GM12873 (cell line): ENCODE measurements around the gene ABHD2.

Experiments used
- TF ChIP-seq, protein P1 (sequence below): IDR thresholded peaks from 2 replicates; pipeline ENCODE4 v1.5.1; 2012; ENCODE audit warnings: low read depth, mild to moderate bottlenecking, moderate library complexity, low read length, control low read depth; ENCODE audit not compliant: insufficient read depth; ENCODE audit errors: missing control alignments

The ABHD2 gene

DNA sequence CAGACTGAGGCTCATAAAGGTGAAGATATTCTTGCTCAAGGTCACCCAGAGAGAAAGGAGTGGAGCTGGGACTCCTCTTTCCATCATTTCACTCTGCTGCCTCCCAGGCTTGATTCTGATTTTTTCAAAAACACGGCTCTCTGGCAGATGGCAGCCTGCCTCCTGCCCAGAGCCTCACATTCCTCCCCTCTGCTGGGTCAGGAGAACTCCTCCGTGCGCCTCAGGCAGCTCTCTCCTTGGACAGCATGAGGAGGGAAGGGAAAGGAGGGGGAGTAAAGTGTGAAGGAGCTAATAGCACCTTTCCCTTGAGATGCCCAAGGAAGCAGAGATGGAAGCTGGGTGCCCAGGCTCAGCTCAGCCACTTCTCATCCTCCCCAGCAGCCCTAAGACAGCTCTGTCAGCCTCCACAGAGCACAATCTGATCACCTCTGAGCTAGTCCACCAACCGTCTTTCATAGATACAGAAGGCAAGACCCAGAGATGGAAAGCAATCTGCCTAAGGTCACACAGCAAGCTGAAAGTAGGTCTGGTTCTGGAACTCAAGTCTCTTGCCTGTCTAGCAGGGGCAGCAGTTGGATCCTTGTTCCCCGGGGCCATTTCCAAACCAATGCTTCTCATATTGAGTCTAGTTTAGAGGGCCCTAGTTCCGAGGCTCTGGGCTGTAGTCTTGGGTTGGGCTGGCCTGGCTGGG lies 129.6 kb downstream of the ABHD2 start:
- TF ChIP-seq, protein P1, sequence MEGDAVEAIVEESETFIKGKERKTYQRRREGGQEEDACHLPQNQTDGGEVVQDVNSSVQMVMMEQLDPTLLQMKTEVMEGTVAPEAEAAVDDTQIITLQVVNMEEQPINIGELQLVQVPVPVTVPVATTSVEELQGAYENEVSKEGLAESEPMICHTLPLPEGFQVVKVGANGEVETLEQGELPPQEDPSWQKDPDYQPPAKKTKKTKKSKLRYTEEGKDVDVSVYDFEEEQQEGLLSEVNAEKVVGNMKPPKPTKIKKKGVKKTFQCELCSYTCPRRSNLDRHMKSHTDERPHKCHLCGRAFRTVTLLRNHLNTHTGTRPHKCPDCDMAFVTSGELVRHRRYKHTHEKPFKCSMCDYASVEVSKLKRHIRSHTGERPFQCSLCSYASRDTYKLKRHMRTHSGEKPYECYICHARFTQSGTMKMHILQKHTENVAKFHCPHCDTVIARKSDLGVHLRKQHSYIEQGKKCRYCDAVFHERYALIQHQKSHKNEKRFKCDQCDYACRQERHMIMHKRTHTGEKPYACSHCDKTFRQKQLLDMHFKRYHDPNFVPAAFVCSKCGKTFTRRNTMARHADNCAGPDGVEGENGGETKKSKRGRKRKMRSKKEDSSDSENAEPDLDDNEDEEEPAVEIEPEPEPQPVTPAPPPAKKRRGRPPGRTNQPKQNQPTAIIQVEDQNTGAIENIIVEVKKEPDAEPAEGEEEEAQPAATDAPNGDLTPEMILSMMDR = no peak

DNA sequence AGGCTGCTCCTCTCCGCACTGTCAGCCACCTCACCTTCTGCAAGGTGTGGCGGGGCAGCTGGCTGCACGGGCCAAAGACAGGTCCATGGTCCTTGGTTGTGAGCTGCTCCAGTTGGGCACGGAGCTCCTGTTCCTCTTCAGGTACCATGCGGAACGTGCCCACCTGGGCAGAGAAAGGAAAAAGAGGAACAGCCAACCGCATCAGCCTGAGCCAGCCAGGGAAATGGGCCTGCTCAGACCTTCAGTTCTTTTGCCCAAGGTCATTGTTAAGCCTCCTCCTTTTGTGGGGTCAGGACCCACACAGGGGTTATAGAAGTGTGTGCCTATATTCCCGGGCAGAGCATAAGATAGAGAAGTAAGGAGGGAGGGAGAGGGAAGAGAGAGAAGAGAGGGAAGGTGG lies 130.3 kb downstream of the ABHD2 start:
- TF ChIP-seq, protein P1 = no peak

- TF ChIP-seq, protein P1 = no peak
Measured at GRCh38 chr15:89221543-89221942, 133.3 kb downstream of the ABHD2 start, which contains the start of gene RLBP1. Gene RLBP1, minus strand, starts transcription at chr15:89221579. Its CDS starts 2,604 bp downstream, at chr15:89218975.

GRCh38 chr15:89225588-89225987 lies 137.3 kb downstream of the ABHD2 start:
- TF ChIP-seq, protein P1 = no peak

GRCh38 chr15:89226359-89227221 lies 138.3 kb downstream of the ABHD2 start:
- TF ChIP-seq, protein P1 = no peak

- TF ChIP-seq, protein P1 = no peak
Measured at GRCh38 chr15:89227425-89227824, 139.2 kb downstream of the ABHD2 start.

DNA sequence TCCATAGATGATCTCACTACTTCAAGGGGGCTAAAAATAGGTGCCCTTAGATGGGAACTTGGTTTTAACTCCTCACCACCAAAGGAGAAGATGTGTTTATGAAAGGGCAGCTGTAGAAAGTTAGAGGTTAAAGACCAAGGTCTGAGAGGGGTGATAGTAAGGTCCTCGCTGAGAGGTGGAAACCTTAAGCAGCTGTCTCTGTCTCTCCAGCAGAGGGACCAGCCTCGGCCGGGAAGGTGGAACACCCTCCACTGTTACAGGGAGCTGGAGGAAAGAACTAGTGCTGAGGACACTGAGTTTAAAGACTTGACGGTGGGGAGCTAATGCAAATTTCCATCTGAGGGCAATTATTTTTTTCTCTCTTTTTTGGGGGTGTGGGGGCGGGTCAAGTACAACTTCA lies 142.0 kb downstream of the ABHD2 start:
- TF ChIP-seq, protein P1 = no peak
